Activated CD8-positive, alpha-beta T cell treated with anti-CD3 and anti-CD28 coated beads for 36 hours (primary cell): ENCODE measurements around the gene OAT. TPM values are rescaled to one million over a fixed set of nuclear protein-coding genes. Genes with fewer than 3 reads are reported as not detected.

ENCODE experiments used
- ATAC-seq: fragments of 200-7000 bp; cut with Tn5 transposase; one replicate; pipeline ENCODE4 v1.10.0; 2021; ENCODE audit warnings: mild to moderate bottlenecking, moderate library complexity
- CTCF ChIA-PET: fragments of 350-600 bp; sonication (Branson Sonifier 250); formaldehyde crosslinking; loops from one replicate; lab custom pipeline; 2021; ENCODE audit warnings: antibody characterized with exemption; lab: Charles Lee
- POLR2A ChIA-PET: fragments of 350-600 bp; sonication (Branson Sonifier 250); formaldehyde crosslinking; loops from one replicate; lab custom pipeline; 2021; ENCODE audit warnings: antibody characterized with exemption; lab: Charles Lee
- DNase-seq: peaks from one replicate; pipeline ENCODE4 v3.0.0-alpha.2; 2020
- H3K27ac Mint-ChIP-seq: one replicate; pipeline ENCODE4 v1.8.0; 2021; ENCODE audit warnings: mild to moderate bottlenecking, mixed read lengths
- H3K27me3 Mint-ChIP-seq: one replicate; pipeline ENCODE4 v1.8.0; 2021; ENCODE audit warnings: mixed read lengths
- H3K36me3 Mint-ChIP-seq: one replicate; pipeline ENCODE4 v1.8.0; 2021; ENCODE audit warnings: low read depth, mixed read lengths
- H3K4me1 Mint-ChIP-seq: one replicate; pipeline ENCODE4 v1.8.0; 2021; ENCODE audit warnings: low read depth, mixed read lengths
- H3K4me3 Mint-ChIP-seq: one replicate; pipeline ENCODE4 v1.8.0; 2021; ENCODE audit warnings: mild to moderate bottlenecking, moderate library complexity, mixed read lengths
- H3K9me3 Mint-ChIP-seq: one replicate; pipeline ENCODE4 v1.8.0; 2021; ENCODE audit warnings: mixed read lengths
- CTCF ChIP-seq: fragments of 200-600 bp; IDR thresholded peaks from one replicate; pipeline ENCODE4 v1.8.0; 2022; ENCODE audit warnings: antibody characterized with exemption, mild to moderate bottlenecking
- intact Hi-C: fragments of 100-400 bp; cut with micrococcal nuclease; formaldehyde crosslinking; loops from one replicate; pipeline ENCODE4 v1.10.0; 2022
- total RNA-seq, 2 experiments: library from RNA; stranded (reverse); gene quantifications; one replicate each; pipeline ENCODE4 v1.2.3, GENCODE V29; 2021

Gene OAT
- total RNA-seq, 2 experiments from 2014 or later = 40.2 to 44.3 TPM

DNA sequence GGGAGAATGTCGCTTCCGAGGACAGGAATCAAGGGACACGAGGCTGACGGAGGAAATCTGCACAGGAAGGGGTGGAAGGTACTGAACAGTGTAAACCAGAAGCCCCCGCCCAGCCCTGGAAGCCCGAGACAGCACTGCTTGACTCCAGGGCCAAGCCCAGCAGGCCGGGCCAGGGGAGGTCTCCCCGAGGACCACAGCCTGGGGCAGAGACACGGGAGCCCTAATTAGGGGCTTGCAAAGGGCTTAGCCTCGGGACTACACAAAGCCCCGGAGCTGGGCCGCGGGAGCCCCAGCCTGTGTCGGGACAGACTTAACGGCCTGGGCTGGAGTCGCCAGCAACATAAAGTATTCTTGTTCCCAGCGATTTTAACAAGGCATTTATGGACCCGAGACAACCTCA lies 50.8 kb downstream of the OAT start:
- DNase-seq (no peak), ATAC-seq (no peak)
- CTCF ChIA-PET = no interaction called here
- Mint-ChIP-seq H3K4me3 (no peak overlapping the region), H3K4me1 (no peaks in the 10 kb centered on the region), H3K27ac (no peak overlapping the region), H3K36me3 (no peaks in the 10 kb centered on the region), H3K27me3 (peaks cover 6% of the 10 kb centered on the region), H3K9me3 (no peaks in the 10 kb centered on the region)
- TF ChIP-seq CTCF = no peak
- intact Hi-C loops = no loop called here
- POLR2A ChIA-PET = no interaction called here

DNA sequence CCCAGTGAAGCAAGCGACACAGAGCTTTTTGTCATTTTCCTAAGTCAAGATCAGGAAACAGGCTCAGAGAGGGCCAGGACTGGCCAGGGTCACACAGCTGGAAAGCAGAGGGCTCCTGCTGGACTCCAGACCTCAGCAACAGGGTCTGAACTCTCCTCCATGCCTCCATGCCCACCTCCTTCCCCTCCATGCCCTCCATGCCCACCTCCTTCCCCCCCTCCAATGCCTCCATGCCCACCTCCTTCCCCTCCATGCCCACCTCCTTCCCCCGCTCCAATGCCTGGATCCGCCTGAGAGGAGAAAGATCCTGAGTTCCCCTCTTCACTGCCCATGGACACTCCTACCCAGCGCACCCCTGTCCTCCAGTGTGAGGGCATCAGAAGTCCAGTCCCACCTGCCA lies 51.3 kb downstream of the OAT start:
- Mint-ChIP-seq H3K4me1 (no peaks in the 10 kb centered on the region), H3K27ac (no peak overlapping the region), H3K27me3 (peaks cover 6% of the 10 kb centered on the region), H3K9me3 (no peaks in the 10 kb centered on the region), H3K4me3 (no peak overlapping the region), H3K36me3 (no peaks in the 10 kb centered on the region)
- POLR2A ChIA-PET = no interaction called here
- ATAC-seq = no peak
- no peak for DNase-seq
- CTCF ChIA-PET = no interaction called here
- no peak for TF ChIP-seq CTCF
- intact Hi-C loops = no loop called here

- Mint-ChIP-seq H3K9me3 (no peaks in the 10 kb centered on the region), H3K27me3 (peaks cover 6% of the 10 kb centered on the region), H3K4me3 (no peak overlapping the region), H3K27ac (no peak overlapping the region), H3K36me3 (no peaks in the 10 kb centered on the region), H3K4me1 (no peaks in the 10 kb centered on the region)
- intact Hi-C loops = no loop called here
- no peak for ATAC-seq
- POLR2A ChIA-PET = no interaction called here
- DNase-seq = no peak
- no peak for TF ChIP-seq CTCF
- CTCF ChIA-PET = interaction anchor here (0.6 kb wide), 1 partner anchor 22 kb away, joined by 3 read pairs; no protein-coding TSS in a partner anchor
Measured at GRCh38 chr10:124366825-124367224, 51.9 kb downstream of the OAT start.

GRCh38 chr10:124366343-124366742 lies 52.4 kb downstream of the OAT start:
- H3K4me3 Mint-ChIP-seq = no peak overlapping the region
- no peaks in the 10 kb centered on the region for H3K9me3 Mint-ChIP-seq
- peaks cover 6% of the 10 kb centered on the region for H3K27me3 Mint-ChIP-seq
- no peak for DNase-seq
- intact Hi-C loops = no loop called here
- H3K4me1 Mint-ChIP-seq = no peaks in the 10 kb centered on the region
- no peak for TF ChIP-seq CTCF
- ChIA-PET CTCF (interaction anchor here (0.6 to 0.8 kb wide), 2 partner anchors 14 to 23 kb away, joined by 3 read pairs; no protein-coding TSS in a partner anchor), POLR2A (no interaction called here)
- no peak overlapping the region for H3K27ac Mint-ChIP-seq
- no peak for ATAC-seq
- no peaks in the 10 kb centered on the region for H3K36me3 Mint-ChIP-seq

GRCh38 chr10:124364674-124365073 lies 54.0 kb downstream of the OAT start:
- CTCF ChIA-PET = interaction anchor here (1.0 to 1.7 kb wide), 2 partner anchors 25 to 369 kb away, joined by 3 to 7 read pairs; no protein-coding TSS in a partner anchor
- intact Hi-C loops = no loop called here
- no peaks in the 10 kb centered on the region for H3K9me3 Mint-ChIP-seq
- no peak for TF ChIP-seq CTCF
- H3K36me3 Mint-ChIP-seq = no peaks in the 10 kb centered on the region
- no peak for DNase-seq
- no peak overlapping the region for H3K4me3 Mint-ChIP-seq
- H3K4me1 Mint-ChIP-seq = no peaks in the 10 kb centered on the region
- POLR2A ChIA-PET = interaction anchor here (0.6 kb wide), 1 partner anchor 72 kb away, joined by 4 read pairs; no protein-coding TSS in a partner anchor
- no peak for ATAC-seq
- peaks cover 3% of the 10 kb centered on the region for H3K27me3 Mint-ChIP-seq
- no peak overlapping the region for H3K27ac Mint-ChIP-seq
